Measurements from ENCODE around the gene KREMEN2.

- TF ChIP-seq CTCF (IDR thresholded peaks at IDR 0.05) (no peak), AFF4 (CRISPR knock-in tag; IDR thresholded peaks at IDR 0.05; ENCODE audit: borderline replicate concordance) (no peak), NR2C2 (CRISPR knock-in tag; IDR thresholded peaks at IDR 0.05) (no peak)
These were observed 631 bp downstream of the KREMEN2 start for GRCh38 chr16:2964475-2965336.
